DMS153 treated with DMSO at 0.1 percent for 48 hours (cell line): ENCODE data around the gene SMIM45.

ENCODE experiments used
- DNase-seq: peaks from one replicate; lab custom pipeline; 2025; ENCODE audit not compliant: unreplicated experiment; lab: John Stamatoyannopoulos, UW

Gene SMIM45

GRCh38 chr22:41998361-41999261 is 46.7 kb downstream of the SMIM45 start, which contains the start of gene WBP2NL:
TSS of gene WBP2NL (plus strand) at chr22:41998788. CDS start at chr22:41998819, 31 bp downstream.
- DNase-seq = no peak

GRCh38 chr22:42000466-42000865 is 48.5 kb downstream of the SMIM45 start:
- no peak for DNase-seq

- DNase-seq = no peak
Measured at GRCh38 chr22:42001121-42001520, 49.2 kb downstream of the SMIM45 start.

- no peak for DNase-seq
Measured at GRCh38 chr22:42001706-42002105, 49.8 kb downstream of the SMIM45 start.

- no peak for DNase-seq
Measured at GRCh38 chr22:42007922-42008321, 56.0 kb downstream of the SMIM45 start.
